Keratinocyte (primary cell): ENCODE data around the gene CSMD2.

ENCODE experiments used
- CTCF ChIP-seq, 3 experiments: IDR thresholded peaks in 1 of 3; conservative IDR thresholded peaks in 1 of 3; optimal IDR thresholded peaks in 1 of 3; 2 replicates in 2 of 3; 3 replicates in 1 of 3; pipeline versions ENCODE3 to v1.5.1; 2011; ENCODE audit warnings: low read length in 3 of 3, mild to moderate bottlenecking in 3 of 3, moderate library complexity in 2 of 3, control low read depth in 1 of 3, inconsistent platforms in 1 of 3; ENCODE audit not compliant: insufficient read depth in 2 of 3; ENCODE audit errors: extremely low read depth in 1 of 3
- EZH2 ChIP-seq: IDR thresholded peaks from one replicate; pipeline ENCODE4 v1.6.1; 2012; ENCODE audit warnings: inconsistent platforms, mild to moderate bottlenecking, low read length, moderate library complexity

GRCh38 chr1:34037856-34038255 is 127.2 kb downstream of the CSMD2 start:
- TF ChIP-seq CTCF (optimal IDR thresholded peaks at IDR 0.05 in 1 of 3, IDR thresholded peaks at IDR 0.05 in 1 of 3, conservative IDR thresholded peaks at IDR 0.05 in 1 of 3; ENCODE audit: extremely low read depth in 1 of 3, insufficient read depth in 2 of 3, low read length in 3 of 3) (no peak), EZH2 (no peak)
